Measurements from ENCODE around the gene HAUS6. TPM values are rescaled to one million over a fixed set of nuclear protein-coding genes. Genes with fewer than 3 reads are reported as not detected.
"Not testable (repeated sequence)": the region's sequence is repeated elsewhere in the genome, so short reads cannot be mapped to it uniquely, and the experiment has no call there.

The HAUS6 gene
- total RNA-seq, 1 donor: 14.5 TPM

GRCh38 chr9:19116107-19116790 is 13.5 kb upstream of the HAUS6 start:
- no peaks in the 10 kb centered on the region for H3K9me3 ChIP-seq (ENCODE audit: low read depth, low read length)
- peaks cover 63% of the 10 kb centered on the region for H3K36me3 ChIP-seq (ENCODE audit: insufficient read depth, low read length)
- H4K20me1 ChIP-seq (ENCODE audit: insufficient read depth, low read length): no peaks in the 10 kb centered on the region
- H3K27ac ChIP-seq (ENCODE audit: low read depth, low read length): peak overlapping the region; percentile 77
- no peak overlapping the region for H3K4me3 ChIP-seq (ENCODE audit: insufficient read depth, low read length)
- H3K79me2 ChIP-seq (ENCODE audit: insufficient read depth, low read length): peaks cover 10% of the 10 kb centered on the region
- no peak for TF ChIP-seq CTCF (IDR thresholded peaks at IDR 0.05; ENCODE audit: extremely low read depth, low read depth, low read length)
- no peaks in the 10 kb centered on the region for H3K27me3 ChIP-seq (ENCODE audit: insufficient read depth, low read length)
- no peak overlapping the region for H3K4me2 ChIP-seq (ENCODE audit: insufficient read depth, low read length)
- peaks cover 49% of the 10 kb centered on the region for H3K4me1 ChIP-seq (ENCODE audit: insufficient read depth, low read length)
- H2AFZ ChIP-seq (ENCODE audit: low read length): no peak overlapping the region
- DNase-seq (ENCODE audit: insufficient read length, low spot score, missing footprints): peak; percentile 63

- no peak for TF ChIP-seq CTCF (IDR thresholded peaks at IDR 0.05; ENCODE audit: extremely low read depth, low read depth, low read length)
- no peaks in the 10 kb centered on the region for H3K9me3 ChIP-seq (ENCODE audit: low read depth, low read length)
- no peak overlapping the region for H3K4me2 ChIP-seq (ENCODE audit: insufficient read depth, low read length)
- peaks cover 48% of the 10 kb centered on the region for H3K4me1 ChIP-seq (ENCODE audit: insufficient read depth, low read length)
- H3K27me3 ChIP-seq (ENCODE audit: insufficient read depth, low read length): no peaks in the 10 kb centered on the region
- no peaks in the 10 kb centered on the region for H4K20me1 ChIP-seq (ENCODE audit: insufficient read depth, low read length)
- H3K36me3 ChIP-seq (ENCODE audit: insufficient read depth, low read length): peaks cover 48% of the 10 kb centered on the region
- peaks cover 2% of the 10 kb centered on the region for H3K79me2 ChIP-seq (ENCODE audit: insufficient read depth, low read length)
- no peak overlapping the region for H3K4me3 ChIP-seq (ENCODE audit: insufficient read depth, low read length)
- peak; percentile 48 for DNase-seq (ENCODE audit: insufficient read length, low spot score, missing footprints)
- H3K27ac ChIP-seq (ENCODE audit: low read depth, low read length): peak overlapping the region; percentile 77
- H2AFZ ChIP-seq (ENCODE audit: low read length): no peak overlapping the region
Observed at GRCh38 chr9:19114680-19115270, 12.1 kb upstream of the HAUS6 start.

- Histone ChIP-seq H2AFZ (ENCODE audit: low read length) (no peak overlapping the region), H3K4me1 (ENCODE audit: insufficient read depth, low read length) (peaks cover 42% of the 10 kb centered on the region), H3K79me2 (ENCODE audit: insufficient read depth, low read length) (peaks cover 2% of the 10 kb centered on the region), H4K20me1 (ENCODE audit: insufficient read depth, low read length) (no peaks in the 10 kb centered on the region), H3K36me3 (ENCODE audit: insufficient read depth, low read length) (peaks cover 42% of the 10 kb centered on the region), H3K27ac (ENCODE audit: low read depth, low read length) (peak overlapping the region; percentile 77), H3K4me3 (ENCODE audit: insufficient read depth, low read length) (no peak overlapping the region), H3K4me2 (ENCODE audit: insufficient read depth, low read length) (no peak overlapping the region), H3K27me3 (ENCODE audit: insufficient read depth, low read length) (no peaks in the 10 kb centered on the region), H3K9me3 (ENCODE audit: low read depth, low read length) (no peaks in the 10 kb centered on the region)
- peak; percentile 39 for DNase-seq (ENCODE audit: insufficient read length, low spot score, missing footprints)
- no peak for TF ChIP-seq CTCF (IDR thresholded peaks at IDR 0.05; ENCODE audit: extremely low read depth, low read depth, low read length)
Observed at GRCh38 chr9:19113964-19114679, 11.4 kb upstream of the HAUS6 start.

- H3K9me3 ChIP-seq (ENCODE audit: low read depth, low read length); H4K20me1 ChIP-seq (ENCODE audit: insufficient read depth, low read length); H3K4me2 ChIP-seq (ENCODE audit: insufficient read depth, low read length); H3K27ac ChIP-seq (ENCODE audit: low read depth, low read length); H3K27me3 ChIP-seq (ENCODE audit: insufficient read depth, low read length); H3K4me3 ChIP-seq (ENCODE audit: insufficient read depth, low read length); H2AFZ ChIP-seq (ENCODE audit: low read length); H3K79me2 ChIP-seq (ENCODE audit: insufficient read depth, low read length); DNase-seq (ENCODE audit: insufficient read length, low spot score, missing footprints): not testable (repeated sequence)
- Histone ChIP-seq H3K36me3 (ENCODE audit: insufficient read depth, low read length) (peaks cover 32% of the 10 kb centered on the region), H3K4me1 (ENCODE audit: insufficient read depth, low read length) (peaks cover 32% of the 10 kb centered on the region)
Observed at GRCh38 chr9:19113064-19113611, 10.4 kb upstream of the HAUS6 start.
